NCI-H1048 (cell line): Measurements from ENCODE around the gene PNKP.

ENCODE experiments used
- DNase-seq: peaks from one replicate; lab custom pipeline; 2025; lab: John Stamatoyannopoulos, UW

PNKP gene

GRCh38 chr19:49890349-49891311 is 23.3 kb upstream of the PNKP start:
- DNase-seq, result no peak

GRCh38 chr19:49889687-49890348 is 22.4 kb upstream of the PNKP start:
- DNase-seq, result peak; percentile 55

GRCh38 chr19:49889038-49889686 is 21.8 kb upstream of the PNKP start:
- no peak for DNase-seq

- DNase-seq, result no peak
Observed at GRCh38 chr19:49888510-49888824, 21.1 kb upstream of the PNKP start.

- no peak for DNase-seq
Observed at GRCh38 chr19:49887665-49888509, 20.5 kb upstream of the PNKP start.

GRCh38 chr19:49887037-49887664 is 19.8 kb upstream of the PNKP start:
- DNase-seq, result no peak

- no peak for DNase-seq
Observed at GRCh38 chr19:49884760-49885159, 17.4 kb upstream of the PNKP start.

GRCh38 chr19:49884109-49884508 is 16.7 kb upstream of the PNKP start:
- no peak for DNase-seq

GRCh38 chr19:49883094-49883493 is 15.7 kb upstream of the PNKP start:
- no peak for DNase-seq

- DNase-seq, result no peak
Observed at GRCh38 chr19:49882643-49883042, 15.3 kb upstream of the PNKP start.

- DNase-seq, result no peak
Observed at GRCh38 chr19:49881672-49882394, 14.5 kb upstream of the PNKP start.

GRCh38 chr19:49881186-49881585 is 13.8 kb upstream of the PNKP start:
- DNase-seq, result no peak

- no peak for DNase-seq
Observed at GRCh38 chr19:49880162-49880869, 12.9 kb upstream of the PNKP start.

GRCh38 chr19:49879243-49879963 is 12.0 kb upstream of the PNKP start:
- DNase-seq, result no peak

GRCh38 chr19:49878744-49879070 is 11.3 kb upstream of the PNKP start:
- DNase-seq, result no peak

GRCh38 chr19:49877879-49878743 is 10.7 kb upstream of the PNKP start:
- DNase-seq, result peak; percentile 87

- peak; percentile 99 for DNase-seq
Observed at GRCh38 chr19:49877020-49877878, 9.9 kb upstream of the PNKP start, which contains the start of the genes AKT1S1 and TBC1D17. Gene AKT1S1, minus strand, starts transcription at chr19:49877355. Its CDS starts 4,060 bp downstream, at chr19:49873295. Gene TBC1D17, plus strand, starts transcription at chr19:49877702. Its CDS starts 22 bp downstream, at chr19:49877724.
